A549 (cell line): ENCODE data around the gene LPCAT1. TPM values are rescaled to one million over a fixed set of nuclear protein-coding genes. Genes with fewer than 3 reads are reported as not detected.
A peak's percentile ranks its signal among the peaks of the same experiment; 100 is the strongest.

Experiments
- ATAC-seq, 2 experiments: fragments of 200-7000 bp in 1 of 2; fragments of >200 bp in 1 of 2; cut with Nextera tagmentation in 1 of 2; cut with Tn5 transposase in 1 of 2; 3 replicates each; pipeline versions ENCODE4 v1.8.0 to v1.9.1; 2018 to 2020; ENCODE audit warnings: mild to moderate bottlenecking in 1 of 2, moderate library complexity in 1 of 2
- CTCF ChIA-PET: fragments of 300-600 bp; sonication (Branson Sonifier 250); formaldehyde crosslinking; extraction: SDS; loops from one replicate; lab custom pipeline; 2021; ENCODE audit warnings: antibody characterized with exemption, inconsistent platforms; lab: Yijun Ruan, JAX
- POLR2A ChIA-PET: fragments of 350-600 bp; formaldehyde crosslinking; extraction: SDS; loops from one replicate; lab custom pipeline; 2021; ENCODE audit warnings: antibody characterized with exemption, inconsistent platforms; lab: Yijun Ruan, JAX
- DNase-seq, 2 experiments: peaks; one replicate each; pipeline versions ENCODE4 v3.0.0 to v3.0.0-alpha.2; 2011 to 2016; ENCODE audit warnings: low read depth in 1 of 2, low spot score in 1 of 2
- FAIRE-seq: peaks from 2 replicates; lab custom pipeline; 2011; peaks lifted over from hg19 to GRCh38; lab: Jason Lieb, UNC
- H3K27ac ChIP-seq, 2 experiments: fragments of >200 bp; sonication (Bioruptor Twin); formaldehyde crosslinking; 3 replicates each; pipeline ENCODE4 v1.5.1; 2016 to 2017
- H3K4me1 ChIP-seq: fragments of >200 bp; sonication (Bioruptor Twin); formaldehyde crosslinking; 3 replicates; pipeline ENCODE4 v1.6.1; 2016
- H3K4me2 ChIP-seq: fragments of >200 bp; sonication (Bioruptor Twin); formaldehyde crosslinking; 3 replicates; pipeline ENCODE4 v1.6.1; 2016
- H3K4me3 ChIP-seq: fragments of >200 bp; sonication (Bioruptor Twin); formaldehyde crosslinking; 3 replicates; pipeline ENCODE4 v1.5.1; 2016
- H3K9me3 ChIP-seq: fragments of >200 bp; sonication (Bioruptor Twin); formaldehyde crosslinking; 3 replicates; pipeline ENCODE4 v1.6.1; 2016
- CBX2 ChIP-seq: fragments of 200-600 bp; sonication (generic); IDR thresholded peaks from 2 replicates; pipeline ENCODE4 v1.6.1; 2016; ENCODE audit warnings: low read depth, mild to moderate bottlenecking, borderline replicate concordance
- CHD2 ChIP-seq: fragments of 150-350 bp; IDR thresholded peaks from 2 replicates; pipeline ENCODE4 v1.6.1; 2014; ENCODE audit warnings: low read length; ENCODE audit not compliant: partially characterized antibody
- CHD4 ChIP-seq: fragments of 200-600 bp; sonication (generic); IDR thresholded peaks from 2 replicates; pipeline ENCODE4 v1.6.1; 2016; ENCODE audit warnings: antibody characterized with exemption, mild to moderate bottlenecking, borderline replicate concordance
- EHMT2 ChIP-seq: fragments of 200-600 bp; sonication (generic); IDR thresholded peaks from 2 replicates; pipeline ENCODE4 v1.6.1; 2016; ENCODE audit warnings: antibody characterized with exemption, low read depth, mild to moderate bottlenecking, moderate library complexity
- ELK1 ChIP-seq: fragments of 150-350 bp; IDR thresholded peaks from 2 replicates; pipeline ENCODE4 v1.6.1; 2014; ENCODE audit warnings: low read depth, mild to moderate bottlenecking, low read length
- EP300 ChIP-seq, 2 experiments: fragments of >200 bp; sonication (Bioruptor Twin); formaldehyde crosslinking; IDR thresholded peaks; 2 replicates in 1 of 2; 3 replicates in 1 of 2; pipeline ENCODE4 v1.6.1; 2016 to 2017
- ESRRA ChIP-seq: fragments of 150-350 bp; IDR thresholded peaks from 2 replicates; pipeline ENCODE4 v1.6.1; 2014; ENCODE audit warnings: mild to moderate bottlenecking, low read length, borderline replicate concordance
- FOSL2 ChIP-seq, 2 experiments: fragments of 450-650 bp in 1 of 2; fragments of >200 bp in 1 of 2; sonication (Bioruptor Twin) in 1 of 2; formaldehyde crosslinking; IDR thresholded peaks; 2 replicates each; pipeline versions ENCODE4 v1.5.0 to v1.6.1; 2016 to 2020; ENCODE audit warnings: mild to moderate bottlenecking in 1 of 2, moderate library complexity in 1 of 2
- GATA3 ChIP-seq: IDR thresholded peaks from 2 replicates; pipeline ENCODE4 v1.6.1; 2012; ENCODE audit warnings: borderline replicate concordance
- HDAC2 ChIP-seq: fragments of 200-600 bp; sonication (generic); IDR thresholded peaks from 2 replicates; pipeline ENCODE4 v1.6.1; 2016
- HOXB5 ChIP-seq: fragments of 250-450 bp; sonication (Bioruptor Pico); IDR thresholded peaks from 2 replicates; pipeline ENCODE4 v1.5.0; 2020; ENCODE audit warnings: mild to moderate bottlenecking, moderate library complexity
- JUN ChIP-seq, 2 experiments: fragments of >200 bp; sonication (Bioruptor Twin); formaldehyde crosslinking; IDR thresholded peaks; 2 replicates in 1 of 2; 3 replicates in 1 of 2; pipeline ENCODE4 v1.6.1; 2016 to 2017
- KDM5A ChIP-seq: fragments of 200-600 bp; sonication (generic); IDR thresholded peaks from 2 replicates; pipeline ENCODE4 v1.6.1; 2016; ENCODE audit warnings: antibody characterized with exemption, mild to moderate bottlenecking
- MAX ChIP-seq: IDR thresholded peaks from 2 replicates; pipeline ENCODE4 v1.6.1; 2012
- MAZ ChIP-seq: fragments of 150-350 bp; IDR thresholded peaks from 2 replicates; pipeline ENCODE4 v1.6.1; 2014; ENCODE audit warnings: antibody characterized with exemption, low read depth, low read length, borderline replicate concordance
- NFE2L2 ChIP-seq: fragments of 150-350 bp; conservative IDR thresholded peaks from 2 replicates; pipeline ENCODE4 v1.6.1; 2014; ENCODE audit warnings: low read length
- PHF8 ChIP-seq: fragments of 200-600 bp; sonication (generic); IDR thresholded peaks from 2 replicates; pipeline ENCODE4 v1.6.1; 2016; ENCODE audit warnings: low read depth, mild to moderate bottlenecking, antibody characterized with exemption, moderate library complexity, borderline replicate concordance
- POLR2A ChIP-seq: IDR thresholded peaks from 2 replicates; pipeline ENCODE4 v1.6.1; 2012; ENCODE audit warnings: mild to moderate bottlenecking, low read length
- RAD21 ChIP-seq, 2 experiments: fragments of >200 bp in 1 of 2; sonication (Bioruptor Twin) in 1 of 2; formaldehyde crosslinking in 1 of 2; IDR thresholded peaks in 1 of 2; conservative IDR thresholded peaks in 1 of 2; 2 replicates in 1 of 2; 3 replicates in 1 of 2; pipeline ENCODE4 v1.6.1; 2012 to 2018; ENCODE audit warnings: inconsistent platforms in 1 of 2
- RARB ChIP-seq: fragments of 250-450 bp; sonication (Bioruptor Pico); IDR thresholded peaks from 2 replicates; pipeline ENCODE4 v1.8.0; 2021; ENCODE audit warnings: mild to moderate bottlenecking, moderate library complexity
- RCOR1 ChIP-seq: fragments of 150-350 bp; IDR thresholded peaks from 2 replicates; pipeline ENCODE4 v1.6.1; 2014; ENCODE audit warnings: antibody characterized with exemption, low read length, low read depth
- SREBF2 ChIP-seq: fragments of 450-650 bp; IDR thresholded peaks from 2 replicates; pipeline ENCODE4 v1.6.1; 2014; ENCODE audit warnings: mild to moderate bottlenecking, moderate library complexity
- TFCP2L1 ChIP-seq: fragments of 250-450 bp; sonication (Bioruptor Pico); IDR thresholded peaks from 2 replicates; pipeline ENCODE4 v1.5.0; 2021; ENCODE audit warnings: mild to moderate bottlenecking
- TP53 ChIP-seq: fragments of 250-450 bp; sonication (Bioruptor Pico); IDR thresholded peaks from 2 replicates; pipeline ENCODE4 v1.5.0; 2021; ENCODE audit warnings: mild to moderate bottlenecking, moderate library complexity
- ZFP36 ChIP-seq: fragments of 450-650 bp; IDR thresholded peaks from 2 replicates; pipeline ENCODE4 v1.6.1; 2014; ENCODE audit warnings: borderline replicate concordance; ENCODE audit not compliant: partially characterized antibody
- ZNF302 ChIP-seq: fragments of 250-450 bp; sonication (Bioruptor Pico); IDR thresholded peaks from 2 replicates; pipeline ENCODE4 v1.9.0; 2021; ENCODE audit warnings: inconsistent platforms, mild to moderate bottlenecking, moderate library complexity
- WGBS: methylation state at CpG from one replicate; pipeline ENCODE4 v1.1.6; 2017; ENCODE audit errors: missing lambda C conversion rate; 5-methylcytosine and 5-hydroxymethylcytosine counted together
- polyA plus RNA-seq, 4 experiments: library from polyadenylated mRNA; depleted of rRNA in 3 of 4; stranded (reverse); fragments of >200 nt; fragmentation: RNase III in 1 of 4; extraction: RNeasy Plus Mini Kit Qiagen cat#74134 plus additional on column Dnase treatment in 1 of 4; gene quantifications; 2 replicates in 3 of 4; 3 replicates in 1 of 4; pipeline ENCODE4 v1.2.3, GENCODE V29; 2011 to 2017

LPCAT1 gene
- polyA plus RNA-seq, 2 of the 4 experiments (the other 2 are of a cell fraction) = 22.9 to 74.9 TPM

- ATAC-seq = no peak
- H3K9me3 ChIP-seq = no peaks in the 10 kb centered on the region
- no peak for DNase-seq
- ChIA-PET POLR2A (interaction anchor here (1.7 kb wide), 1 partner anchor 10 kb away, joined by 5 read pairs; the partner anchor contains the start of gene LPCAT1), CTCF (interaction anchor here (1.5 to 2.6 kb wide), 3 partner anchors 22 to 46 kb away, joined by 3 to 9 read pairs (median 5); no protein-coding TSS in a partner anchor)
- no peak overlapping the region for H3K4me2 ChIP-seq
- H3K4me3 ChIP-seq = no peak overlapping the region
- TF ChIP-seq SREBF2 = no peak
- no peak for TF ChIP-seq CBX2
- no peak for TF ChIP-seq NFE2L2
- TF ChIP-seq ESRRA = no peak
- no peak for TF ChIP-seq CHD2
- no peak for TF ChIP-seq RARB
- TF ChIP-seq EP300 (IDR thresholded peaks at IDR 0.05) = no peak
- no peak for TF ChIP-seq HOXB5 (CRISPR knock-in tag)
- no peak for TF ChIP-seq TFCP2L1 (CRISPR knock-in tag)
- TF ChIP-seq EHMT2 = no peak
- TF ChIP-seq MAX = no peak
- TF ChIP-seq PHF8 = no peak
- no peak for TF ChIP-seq KDM5A
- no peak for TF ChIP-seq MAZ
- TF ChIP-seq POLR2A = no peak
- no peak for TF ChIP-seq CHD4
- TF ChIP-seq ZFP36 = no peak
- TF ChIP-seq ZNF302 (CRISPR knock-in tag) = no peak
- TF ChIP-seq TP53 (CRISPR knock-in tag) = no peak
- H3K27ac ChIP-seq = peak overlapping the region; percentile 67 to 94; a peak in 4 of 6 replicates
- WGBS = 86% methylated on average over 26 of the region's 26 CpGs
- no peak for FAIRE-seq
- H3K4me1 ChIP-seq = peaks cover 66% of the 10 kb centered on the region
These were observed 10.3 kb downstream of the LPCAT1 start for GRCh38 chr5:1513326-1514026.

GRCh38 chr5:1512541-1513291 lies 11.0 kb downstream of the LPCAT1 start:
- 87% methylated on average over 25 of the region's 25 CpGs for WGBS
- peaks cover 60% of the 10 kb centered on the region for H3K4me1 ChIP-seq
- H3K4me3 ChIP-seq = no peak overlapping the region
- ChIA-PET POLR2A (interaction anchor here (1.7 kb wide), 1 partner anchor 11 kb away, joined by 5 read pairs; the partner anchor contains the start of gene LPCAT1), CTCF (interaction anchor here (1.0 to 2.6 kb wide), 8 partner anchors 11 to 130 kb away, joined by 3 to 9 read pairs (median 5); no protein-coding TSS in a partner anchor)
- H3K4me2 ChIP-seq = peak overlapping the region; percentile 30
- H3K9me3 ChIP-seq = no peaks in the 10 kb centered on the region
- peak overlapping the region; percentile 67 to 94 for H3K27ac ChIP-seq
- no peak for DNase-seq
- TF ChIP-seq GATA3 = no peak
- TF ChIP-seq RCOR1 = no peak
- no peak for TF ChIP-seq EP300 (IDR thresholded peaks at IDR 0.05)
- FAIRE-seq = no peak
- ATAC-seq = no peak

GRCh38 chr5:1511651-1512540 lies 11.9 kb downstream of the LPCAT1 start:
- ChIA-PET CTCF (interaction anchor here (0.5 to 2.6 kb wide), 18 partner anchors 10 to 525 kb away, joined by 3 to 9 read pairs (median 3); no protein-coding TSS in a partner anchor), POLR2A (interaction anchor here (0.9 to 1.0 kb wide), 2 partner anchors 44 to 122 kb away, joined by 3 to 4 read pairs; no protein-coding TSS in a partner anchor)
- Histone ChIP-seq H3K9me3 (no peaks in the 10 kb centered on the region), H3K4me2 (peak overlapping the region; percentile 30), H3K4me3 (no peak overlapping the region), H3K27ac (peak overlapping the region; percentile 67 to 94), H3K4me1 (peaks cover 52% of the 10 kb centered on the region)
- FAIRE-seq (no peak), ATAC-seq (peak; percentile 38 to 62), DNase-seq (peak; percentile 56)
- WGBS = 65% methylated on average over 6 of the region's 21 CpGs
- TF ChIP-seq ZFP36 (no peak), MAX (peak; percentile 21; the same call in 1 of the 2 replicates), HDAC2 (no peak), JUN (IDR thresholded peaks at IDR 0.05) (no peak), RAD21 (conservative IDR thresholded peaks at IDR 0.05 in 1 of 2, IDR thresholded peaks at IDR 0.05 in 1 of 2) (peak; percentile 42 to 52), ELK1 (no peak), RARB (no peak), FOSL2 (IDR thresholded peaks at IDR 0.05) (no peak), FOSL2 (CRISPR knock-in tag; IDR thresholded peaks at IDR 0.05) (0 out of 2 replicates have a peak, but pooled peaks have one; percentile 4), NFE2L2 (no peak)
